Non-pigmented ciliary epithelial cell (primary cell): ENCODE measurements around the gene HSPA1A.
"Not testable (repeated sequence)": the region's sequence is repeated elsewhere in the genome, so short reads cannot be mapped to it uniquely, and the experiment has no call there.

Experiments used
- DNase-seq: peaks from one replicate; pipeline ENCODE4 v3.0.0-alpha.2; 2010; ENCODE audit warnings: low read depth

HSPA1A gene

DNA sequence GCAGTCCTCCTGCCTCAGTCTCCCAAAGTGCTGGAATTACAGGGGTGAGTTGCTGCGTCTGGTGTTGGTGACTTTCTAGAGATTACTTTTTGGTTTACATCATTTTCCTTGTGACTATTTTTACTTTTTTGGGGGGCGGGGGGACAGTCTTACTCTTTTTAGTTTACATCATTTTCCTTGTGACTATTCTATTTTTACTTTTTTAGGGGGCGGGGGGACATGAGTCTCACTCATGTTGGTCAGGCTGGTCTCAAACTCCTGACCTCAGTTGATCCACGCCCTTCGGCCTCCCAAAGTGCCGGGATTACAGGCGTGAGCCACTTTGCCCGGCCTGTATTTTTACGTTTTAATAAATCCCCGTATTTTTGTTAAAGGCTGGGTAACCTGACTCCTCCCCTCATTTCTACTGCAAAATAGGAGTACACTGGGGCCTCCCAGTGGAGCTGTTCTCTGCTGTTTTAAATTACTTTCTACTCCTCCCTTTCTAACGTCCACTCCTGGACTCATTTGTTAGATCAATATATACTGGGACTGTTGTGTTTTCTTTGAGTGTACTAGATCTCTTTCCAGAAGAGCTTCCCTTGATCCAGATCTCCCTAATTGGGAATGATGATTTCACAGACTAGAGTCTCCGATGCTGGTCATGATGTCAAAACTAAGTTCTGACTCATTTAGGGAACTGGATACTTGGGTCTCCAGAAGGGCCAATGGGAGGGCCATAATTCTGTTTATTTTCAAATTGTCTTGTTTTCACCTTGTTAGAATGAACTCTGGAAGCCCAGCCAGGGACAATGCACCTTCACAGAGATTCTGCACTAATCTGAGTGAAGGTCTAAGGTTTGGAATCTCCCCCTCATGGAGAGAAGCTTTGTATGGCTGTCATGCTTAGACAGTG is 21.4 kb downstream of the HSPA1A start:
- DNase-seq, result no peak

- DNase-seq, result no peak
These were observed 22.2 kb downstream of the HSPA1A start for GRCh38 chr6:31837369-31838113.

DNA sequence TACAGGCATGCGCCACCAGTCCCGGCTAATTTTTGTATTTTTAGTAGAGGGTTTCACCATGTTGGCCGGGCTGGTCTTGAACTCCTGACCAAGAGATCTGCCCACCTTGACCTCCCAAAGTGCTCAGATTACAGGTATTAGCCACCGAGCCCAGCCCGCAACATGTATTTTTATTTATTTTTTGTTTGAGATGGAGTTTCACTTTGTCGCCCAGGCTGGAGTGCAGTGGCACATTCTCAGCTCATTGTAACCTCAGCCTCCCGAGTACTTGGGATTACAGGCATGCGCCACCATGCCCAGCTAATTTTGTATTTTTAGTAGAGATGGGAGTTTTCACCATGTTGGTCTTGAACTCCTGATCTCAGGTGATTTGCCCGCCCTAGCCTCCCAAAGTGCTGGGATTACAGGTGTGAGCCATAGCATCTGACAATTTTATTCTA is 22.8 kb downstream of the HSPA1A start:
- DNase-seq, result not testable (repeated sequence)

DNA sequence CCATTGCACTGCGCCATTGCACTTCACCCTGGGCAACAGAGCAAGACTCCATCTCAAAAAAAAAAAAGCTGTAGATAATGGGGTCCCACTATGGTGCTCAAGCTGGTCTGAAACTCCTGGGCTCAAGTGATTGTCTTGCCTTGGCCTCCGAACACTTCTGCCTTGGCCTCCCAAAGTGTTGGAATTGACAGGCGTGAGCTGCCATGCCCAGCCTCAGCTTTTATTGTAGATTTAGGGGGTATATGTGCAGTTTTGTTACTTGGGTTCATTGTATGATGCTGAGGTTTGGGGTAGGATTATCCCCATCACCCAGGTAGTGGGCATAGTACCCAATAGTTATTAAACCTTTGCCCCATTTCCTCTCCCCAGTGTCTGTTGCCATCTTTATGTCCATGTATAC is 23.6 kb downstream of the HSPA1A start:
- DNase-seq, result no peak

GRCh38 chr6:31839779-31840126 is 24.4 kb downstream of the HSPA1A start:
- not testable (repeated sequence) for DNase-seq

DNA sequence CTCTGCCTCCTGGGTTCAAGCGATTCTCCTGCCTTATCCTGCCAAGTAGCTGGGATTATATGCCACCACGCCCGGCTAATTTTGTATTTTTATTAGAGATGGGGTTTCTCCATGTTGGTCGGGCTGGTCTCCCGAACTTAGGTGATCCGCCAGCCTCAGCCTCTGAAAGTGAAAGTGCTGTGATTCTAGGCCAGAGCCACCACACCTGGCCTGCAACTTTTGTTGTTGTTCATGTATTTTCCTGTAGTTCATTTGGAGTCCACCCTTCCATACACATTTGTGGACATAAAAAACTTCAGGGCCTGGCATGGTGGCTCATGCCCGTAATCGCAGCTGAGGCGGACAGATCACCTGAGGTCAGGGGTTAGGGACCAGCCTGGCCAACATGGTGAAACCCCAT is 26.7 kb downstream of the HSPA1A start:
- DNase-seq, result no peak

GRCh38 chr6:31844507-31844906 is 29.2 kb downstream of the HSPA1A start:
- no peak for DNase-seq

- no peak for DNase-seq
These were observed 32.1 kb downstream of the HSPA1A start for GRCh38 chr6:31847276-31847978.

- no peak for DNase-seq
These were observed 35.6 kb downstream of the HSPA1A start for GRCh38 chr6:31850765-31851484.

DNA sequence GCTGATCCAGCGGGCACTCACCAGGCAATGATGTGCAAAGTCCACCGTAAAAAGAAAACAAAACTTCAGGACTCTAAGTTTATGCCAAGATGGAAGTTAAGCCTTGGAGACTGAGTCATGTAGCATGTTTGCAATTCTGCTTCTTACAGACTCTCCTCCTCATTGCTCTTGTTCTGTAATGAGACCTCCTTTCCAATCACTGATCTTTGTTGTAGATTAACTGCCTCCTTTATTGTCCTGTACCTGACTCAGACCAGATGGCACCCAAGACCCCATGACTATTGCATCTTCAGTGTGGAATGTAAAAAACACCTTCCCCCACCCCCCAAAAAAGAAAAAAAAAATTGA is 36.1 kb downstream of the HSPA1A start:
- DNase-seq, result no peak

DNA sequence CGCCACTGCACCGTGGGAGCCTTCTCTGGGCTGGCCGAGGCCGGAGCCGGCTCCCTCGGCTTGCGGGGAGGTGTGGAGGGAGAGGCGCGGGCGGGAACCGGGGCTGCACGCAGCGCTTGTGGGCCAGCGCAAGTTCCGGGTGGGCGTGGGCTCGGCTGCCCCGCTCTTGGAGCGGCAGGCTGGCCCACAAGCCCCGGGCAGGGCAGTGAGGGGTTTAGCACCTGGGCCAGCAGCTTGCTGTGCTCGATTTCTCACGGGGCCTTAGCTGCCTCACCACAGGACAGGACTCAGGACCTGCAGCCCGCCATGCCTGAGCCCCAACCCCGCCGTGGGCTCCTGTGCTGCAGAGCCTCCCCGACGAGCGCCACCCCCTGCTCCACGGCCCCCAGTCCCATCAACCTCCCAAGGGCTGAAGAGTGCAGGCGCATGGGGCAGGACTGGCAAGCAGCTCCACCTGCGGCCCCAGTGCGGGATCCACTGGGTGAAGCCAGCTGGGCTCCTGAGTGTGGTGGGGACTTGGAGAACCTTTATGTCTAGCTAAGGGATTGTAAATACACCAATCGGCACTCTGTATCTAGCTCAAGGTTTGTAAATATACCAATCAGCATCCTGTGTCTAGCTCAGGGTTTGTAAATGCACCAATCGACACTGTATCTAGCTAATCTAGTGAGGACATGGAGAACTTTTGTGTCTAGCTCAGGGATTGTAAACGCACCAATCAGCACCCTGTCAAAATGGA is 36.8 kb downstream of the HSPA1A start:
- not testable (repeated sequence) for DNase-seq

- not testable (repeated sequence) for DNase-seq
These were observed 42.4 kb downstream of the HSPA1A start for GRCh38 chr6:31857774-31858173.

GRCh38 chr6:31858707-31859106 is 43.4 kb downstream of the HSPA1A start:
- DNase-seq, result no peak

- no peak for DNase-seq
These were observed 44.6 kb downstream of the HSPA1A start for GRCh38 chr6:31859923-31860322.

- no peak for DNase-seq
These were observed 45.0 kb downstream of the HSPA1A start for GRCh38 chr6:31860349-31860748.

GRCh38 chr6:31861150-31861549 is 45.8 kb downstream of the HSPA1A start:
- no peak for DNase-seq

DNA sequence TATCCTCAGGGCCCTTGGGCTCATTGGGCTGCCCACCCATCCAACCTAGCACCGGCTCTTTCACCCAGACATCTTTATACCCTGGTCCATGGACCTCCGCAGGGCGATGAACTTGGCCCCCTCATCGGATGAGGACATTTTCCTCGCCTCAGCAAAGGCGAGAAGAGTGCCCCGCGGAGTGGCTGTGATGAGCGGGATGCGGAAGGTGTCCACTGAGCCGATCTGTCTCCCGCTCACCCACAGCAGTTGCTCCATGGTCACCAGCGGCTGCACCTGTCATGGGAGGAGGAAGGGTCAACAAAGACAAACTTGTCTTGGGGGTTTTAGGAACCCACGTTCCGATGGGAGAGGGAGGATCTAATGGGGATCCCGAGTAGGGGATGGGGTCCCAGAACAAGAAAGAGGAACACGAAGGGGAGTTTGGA is 46.6 kb downstream of the HSPA1A start:
- DNase-seq, result no peak

GRCh38 chr6:31862344-31863235 is 47.2 kb downstream of the HSPA1A start, which contains the start of gene NEU1:
Gene NEU1, minus strand, starts transcription at chr6:31862821. Its CDS starts 45 bp downstream, at chr6:31862776.
- DNase-seq, result peak; percentile 100

GRCh38 chr6:31864123-31864562 is 48.8 kb downstream of the HSPA1A start:
- not testable (repeated sequence) for DNase-seq

DNA sequence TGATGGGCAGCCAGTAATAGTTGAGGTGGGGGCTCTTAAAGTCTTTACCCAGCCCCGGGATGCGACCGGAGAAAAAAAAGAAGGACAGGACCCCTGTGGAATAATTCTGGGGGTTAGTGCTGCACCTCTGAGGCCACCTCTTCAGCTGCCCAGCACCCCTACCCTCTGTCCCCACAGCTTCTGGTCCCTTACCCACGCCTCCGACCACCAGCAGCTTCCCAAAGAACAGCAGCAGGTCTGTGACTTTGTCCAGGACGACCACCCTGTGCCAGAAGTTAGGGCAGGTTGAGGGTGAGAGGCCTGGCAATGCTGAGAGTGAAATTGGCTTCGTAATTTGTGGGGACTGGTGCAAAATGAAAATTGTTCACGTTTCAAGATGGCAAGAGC is 49.5 kb downstream of the HSPA1A start:
- no peak for DNase-seq
